GM21529 (cell line): ENCODE results near the gene SPOUT1.
A peak's percentile ranks its signal among the peaks of the same experiment; 100 is the strongest.
"Not testable (repeated sequence)": the region's sequence is repeated elsewhere in the genome, so short reads cannot be mapped to it uniquely, and the experiment has no call there.

Source experiments
- ATAC-seq: cut with Tn5 transposase; IDR thresholded peaks from one replicate; pipeline ENCODE4 v1.9.1; 2021; ENCODE audit not compliant: unreplicated experiment

Gene SPOUT1, protein sequence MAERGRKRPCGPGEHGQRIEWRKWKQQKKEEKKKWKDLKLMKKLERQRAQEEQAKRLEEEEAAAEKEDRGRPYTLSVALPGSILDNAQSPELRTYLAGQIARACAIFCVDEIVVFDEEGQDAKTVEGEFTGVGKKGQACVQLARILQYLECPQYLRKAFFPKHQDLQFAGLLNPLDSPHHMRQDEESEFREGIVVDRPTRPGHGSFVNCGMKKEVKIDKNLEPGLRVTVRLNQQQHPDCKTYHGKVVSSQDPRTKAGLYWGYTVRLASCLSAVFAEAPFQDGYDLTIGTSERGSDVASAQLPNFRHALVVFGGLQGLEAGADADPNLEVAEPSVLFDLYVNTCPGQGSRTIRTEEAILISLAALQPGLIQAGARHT

GRCh38 chr9:128829477-128830251 is at the start of gene SPOUT1:
TSS of gene SPOUT1 (minus strand) at chr9:128829794. CDS start at chr9:128829780, 14 bp downstream.
- peak; percentile 96 for ATAC-seq

GRCh38 chr9:128877852-128878251 is 48.3 kb upstream of the SPOUT1 start:
- no peak for ATAC-seq

DNA sequence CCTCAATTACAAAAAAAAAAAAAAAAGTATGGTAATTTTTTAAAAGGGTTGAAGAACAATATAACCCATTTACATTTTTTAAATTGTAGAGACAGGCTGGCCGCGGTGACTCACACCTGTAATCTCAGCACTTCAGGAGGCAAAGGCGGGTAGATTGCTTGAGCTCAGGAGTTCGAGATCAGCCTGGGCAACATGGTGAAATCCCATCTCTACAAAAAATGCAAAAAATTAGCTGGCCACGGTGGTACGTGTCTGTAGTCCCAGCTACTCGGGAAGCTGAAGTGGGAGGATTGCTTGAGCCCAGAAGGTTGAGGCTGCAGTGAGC is 41.3 kb upstream of the SPOUT1 start:
- not testable (repeated sequence) for ATAC-seq

- no peak for ATAC-seq
Observed at GRCh38 chr9:128870128-128870940, 40.7 kb upstream of the SPOUT1 start.

- peak; percentile 65 for ATAC-seq
Observed at GRCh38 chr9:128863647-128864046, 34.1 kb upstream of the SPOUT1 start.

- no peak for ATAC-seq
Observed at GRCh38 chr9:128862401-128862851, 32.8 kb upstream of the SPOUT1 start.

- ATAC-seq, result no peak
Observed at GRCh38 chr9:128861501-128861900, 31.9 kb upstream of the SPOUT1 start.

DNA sequence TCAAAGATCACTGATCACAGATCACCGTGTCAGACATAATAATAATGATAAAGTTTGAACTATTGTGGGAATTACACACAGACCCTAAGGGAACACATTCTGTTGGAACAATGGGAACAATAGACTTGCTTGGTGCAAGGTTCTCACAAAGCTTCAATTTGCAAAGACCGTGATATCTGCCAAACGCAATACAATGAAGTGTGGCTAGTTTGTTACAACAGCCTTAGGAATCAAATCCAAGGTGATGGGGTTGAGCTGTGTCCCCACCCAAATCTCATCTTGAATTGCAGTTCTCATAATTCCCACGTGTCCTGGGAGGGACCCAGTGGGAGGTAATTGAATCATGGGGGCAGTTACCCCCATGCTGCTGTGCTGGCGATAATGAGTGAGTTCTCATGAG is 31.3 kb upstream of the SPOUT1 start:
- no peak for ATAC-seq

- not testable (repeated sequence) for ATAC-seq
Observed at GRCh38 chr9:128858476-128858875, 28.9 kb upstream of the SPOUT1 start.

- not testable (repeated sequence) for ATAC-seq
Observed at GRCh38 chr9:128854454-128854853, 24.9 kb upstream of the SPOUT1 start.

DNA sequence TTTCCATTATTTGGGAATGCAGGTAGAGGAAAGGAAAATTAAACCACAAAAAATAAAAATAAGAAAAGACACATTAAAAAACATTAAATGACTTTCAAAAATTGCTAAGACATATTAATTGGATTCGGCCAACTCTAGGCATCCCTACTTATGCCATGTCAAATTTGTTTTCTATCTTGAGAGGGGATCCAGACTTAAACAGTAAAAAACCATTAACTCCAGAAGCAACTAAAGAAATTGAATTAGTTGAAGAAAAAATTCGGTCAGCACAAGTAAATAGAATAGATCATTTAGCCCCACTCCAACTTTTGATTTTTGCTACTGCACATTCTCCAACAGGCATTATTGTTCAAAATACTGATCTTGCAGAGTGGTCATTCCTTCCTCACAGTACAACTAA is 23.1 kb upstream of the SPOUT1 start:
- not testable (repeated sequence) for ATAC-seq

DNA sequence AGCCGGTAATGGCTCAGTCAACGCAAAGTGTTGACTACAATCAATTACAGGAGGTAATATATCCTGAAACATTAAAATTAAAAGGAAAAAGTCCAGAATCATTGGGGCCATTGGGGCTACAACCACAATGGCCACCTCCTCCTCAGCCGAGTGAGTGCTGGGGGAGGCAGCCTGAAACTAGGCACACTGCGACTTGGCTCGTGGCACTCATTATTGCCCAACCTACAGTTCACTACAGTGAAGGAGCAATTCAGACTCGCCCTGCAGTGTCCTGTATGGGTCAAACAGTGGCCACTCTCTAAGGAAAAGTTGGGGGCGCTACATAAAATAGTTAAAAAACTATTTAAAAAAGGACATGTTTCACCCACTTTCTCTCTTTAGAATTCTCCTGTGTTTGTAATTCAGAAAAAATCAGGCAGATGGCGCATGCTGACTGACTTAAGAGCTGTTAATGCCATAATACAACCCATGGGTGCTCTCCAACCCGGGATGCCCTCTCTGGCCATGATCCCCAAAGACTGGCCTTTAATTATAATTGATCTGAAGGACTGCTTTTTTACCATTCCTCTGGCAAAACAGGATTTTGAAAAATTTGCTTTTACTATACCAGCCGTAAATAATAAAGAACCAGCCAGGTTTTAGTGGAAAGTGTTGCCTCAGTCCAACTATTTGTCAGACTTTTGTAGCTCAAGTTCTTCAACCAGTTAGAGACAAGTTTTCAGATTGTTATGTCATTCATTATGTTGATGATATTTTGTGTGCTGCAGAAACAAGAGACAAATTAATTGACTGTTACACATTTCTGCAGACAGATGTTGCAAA is 22.4 kb upstream of the SPOUT1 start:
- ATAC-seq, result not testable (repeated sequence)

DNA sequence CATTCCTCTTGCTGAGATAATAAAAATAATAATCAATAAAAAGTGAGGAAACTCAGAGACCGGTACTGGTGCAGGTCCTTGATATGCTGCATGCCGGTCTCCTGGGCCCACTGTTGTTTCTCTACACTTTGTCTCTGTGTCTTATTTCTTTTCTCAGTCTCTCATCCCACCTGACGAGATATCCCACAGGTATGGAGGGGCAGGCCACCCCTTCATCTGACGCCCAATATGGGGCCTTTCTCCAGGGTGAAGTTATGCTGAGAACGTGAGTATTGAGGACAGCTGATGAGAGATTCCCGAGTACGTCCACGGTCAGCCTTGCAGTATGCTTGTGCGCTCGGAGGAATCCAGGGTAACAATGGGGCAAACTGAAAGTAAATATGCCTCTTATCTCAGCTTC is 21.4 kb upstream of the SPOUT1 start:
- not testable (repeated sequence) for ATAC-seq

GRCh38 chr9:128847803-128848202 is 18.2 kb upstream of the SPOUT1 start:
- no peak for ATAC-seq

DNA sequence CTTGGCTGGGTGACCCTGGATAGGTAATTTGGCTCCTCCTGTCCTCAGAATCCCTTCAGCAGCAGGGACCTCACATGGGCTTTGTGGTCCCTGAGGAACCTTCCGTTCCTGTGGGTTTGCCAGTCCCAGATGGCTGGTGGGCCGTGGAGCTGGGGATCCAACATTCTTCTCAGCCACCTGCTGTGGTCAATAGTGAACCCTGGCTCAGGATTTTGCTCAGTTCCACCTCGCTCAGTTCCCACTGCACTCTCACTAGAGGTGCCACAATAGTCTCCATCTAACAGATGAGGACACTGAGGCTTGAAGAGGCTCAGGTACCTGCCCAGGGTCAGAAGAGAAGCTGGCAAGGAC is 17.1 kb upstream of the SPOUT1 start:
- ATAC-seq, result no peak

- ATAC-seq, result no peak
Observed at GRCh38 chr9:128845186-128845931, 15.8 kb upstream of the SPOUT1 start.

GRCh38 chr9:128843171-128843570 is 13.6 kb upstream of the SPOUT1 start:
- not testable (repeated sequence) for ATAC-seq

GRCh38 chr9:128841694-128842492 is 12.3 kb upstream of the SPOUT1 start:
- ATAC-seq, result no peak

DNA sequence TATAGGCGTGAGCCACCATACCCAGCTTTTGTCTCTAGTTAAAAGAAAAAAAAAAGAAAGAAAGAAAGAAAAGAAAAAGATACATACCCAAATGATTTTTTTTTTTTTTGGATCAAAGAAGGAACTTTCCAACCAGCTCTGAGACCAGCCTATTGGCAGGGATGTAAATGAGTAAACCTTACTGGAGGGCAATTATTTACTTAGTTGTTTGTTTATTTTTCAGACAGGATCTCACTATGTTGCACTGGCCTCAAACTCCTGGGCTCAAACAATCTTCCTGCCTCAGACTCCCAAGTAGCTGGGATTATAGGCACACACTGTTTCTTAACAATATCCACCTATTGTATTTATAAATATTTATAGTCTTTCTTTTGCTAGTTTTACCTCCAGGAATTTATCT is 10.9 kb upstream of the SPOUT1 start:
- no peak for ATAC-seq
